ENCODE measurements around the gene ZNF778.

ZNF778 gene

GRCh38 chr16:89246903-89247733 lies 29.6 kb downstream of the ZNF778 start (continued):
- TF ChIP-seq, protein P1, sequence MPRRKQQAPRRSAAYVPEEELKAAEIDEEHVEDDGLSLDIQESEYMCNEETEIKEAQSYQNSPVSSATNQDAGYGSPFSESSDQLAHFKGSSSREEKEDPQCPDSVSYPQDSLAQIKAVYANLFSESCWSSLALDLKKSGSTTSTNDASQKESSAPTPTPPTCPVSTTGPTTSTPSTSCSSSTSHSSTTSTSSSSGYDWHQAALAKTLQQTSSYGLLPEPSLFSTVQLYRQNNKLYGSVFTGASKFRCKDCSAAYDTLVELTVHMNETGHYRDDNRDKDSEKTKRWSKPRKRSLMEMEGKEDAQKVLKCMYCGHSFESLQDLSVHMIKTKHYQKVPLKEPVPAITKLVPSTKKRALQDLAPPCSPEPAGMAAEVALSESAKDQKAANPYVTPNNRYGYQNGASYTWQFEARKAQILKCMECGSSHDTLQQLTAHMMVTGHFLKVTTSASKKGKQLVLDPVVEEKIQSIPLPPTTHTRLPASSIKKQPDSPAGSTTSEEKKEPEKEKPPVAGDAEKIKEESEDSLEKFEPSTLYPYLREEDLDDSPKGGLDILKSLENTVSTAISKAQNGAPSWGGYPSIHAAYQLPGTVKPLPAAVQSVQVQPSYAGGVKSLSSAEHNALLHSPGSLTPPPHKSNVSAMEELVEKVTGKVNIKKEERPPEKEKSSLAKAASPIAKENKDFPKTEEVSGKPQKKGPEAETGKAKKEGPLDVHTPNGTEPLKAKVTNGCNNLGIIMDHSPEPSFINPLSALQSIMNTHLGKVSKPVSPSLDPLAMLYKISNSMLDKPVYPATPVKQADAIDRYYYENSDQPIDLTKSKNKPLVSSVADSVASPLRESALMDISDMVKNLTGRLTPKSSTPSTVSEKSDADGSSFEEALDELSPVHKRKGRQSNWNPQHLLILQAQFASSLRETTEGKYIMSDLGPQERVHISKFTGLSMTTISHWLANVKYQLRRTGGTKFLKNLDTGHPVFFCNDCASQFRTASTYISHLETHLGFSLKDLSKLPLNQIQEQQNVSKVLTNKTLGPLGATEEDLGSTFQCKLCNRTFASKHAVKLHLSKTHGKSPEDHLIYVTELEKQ (tag by site-specific recombination; IDR thresholded peaks at IDR 0.05; ENCODE audit: borderline replicate concordance): no peak
- no peak for TF ChIP-seq YY1 (tag by site-specific recombination; IDR thresholded peaks at IDR 0.05)
- no peak for TF ChIP-seq ZNF621 (tag by site-specific recombination; IDR thresholded peaks at IDR 0.05)
- no peak for TF ChIP-seq HOXD13 (CRISPR knock-in tag; IDR thresholded peaks at IDR 0.05; ENCODE audit: borderline replicate concordance)
- TF ChIP-seq MEIS1 (CRISPR knock-in tag; IDR thresholded peaks at IDR 0.05; ENCODE audit: borderline replicate concordance): no peak
- TF ChIP-seq, protein P2, sequence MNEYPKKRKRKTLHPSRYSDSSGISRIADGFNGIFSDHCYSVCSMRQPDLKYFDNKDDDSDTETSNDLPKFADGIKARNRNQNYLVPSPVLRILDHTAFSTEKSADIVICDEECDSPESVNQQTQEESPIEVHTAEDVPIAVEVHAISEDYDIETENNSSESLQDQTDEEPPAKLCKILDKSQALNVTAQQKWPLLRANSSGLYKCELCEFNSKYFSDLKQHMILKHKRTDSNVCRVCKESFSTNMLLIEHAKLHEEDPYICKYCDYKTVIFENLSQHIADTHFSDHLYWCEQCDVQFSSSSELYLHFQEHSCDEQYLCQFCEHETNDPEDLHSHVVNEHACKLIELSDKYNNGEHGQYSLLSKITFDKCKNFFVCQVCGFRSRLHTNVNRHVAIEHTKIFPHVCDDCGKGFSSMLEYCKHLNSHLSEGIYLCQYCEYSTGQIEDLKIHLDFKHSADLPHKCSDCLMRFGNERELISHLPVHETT (tag by site-specific recombination; IDR thresholded peaks at IDR 0.05): no peak
- no peak for TF ChIP-seq ZNF530 (tag by site-specific recombination; IDR thresholded peaks at IDR 0.05; ENCODE audit: low read depth)
- TF ChIP-seq ZNF555 (tag by site-specific recombination; conservative IDR thresholded peaks at IDR 0.05): no peak
- no peak for TF ChIP-seq ZNF707 (tag by site-specific recombination; IDR thresholded peaks at IDR 0.05)
- TF ChIP-seq SETDB1 (IDR thresholded peaks at IDR 0.05; ENCODE audit: insufficient read length, low read length): no peak
- no peak for TF ChIP-seq ZBTB21 (tag by site-specific recombination; IDR thresholded peaks at IDR 0.05)
- TF ChIP-seq ZBTB8A (tag by site-specific recombination; IDR thresholded peaks at IDR 0.05): peak; percentile 23; the same call in 1 of the 2 replicates
- TF ChIP-seq, protein P3, sequence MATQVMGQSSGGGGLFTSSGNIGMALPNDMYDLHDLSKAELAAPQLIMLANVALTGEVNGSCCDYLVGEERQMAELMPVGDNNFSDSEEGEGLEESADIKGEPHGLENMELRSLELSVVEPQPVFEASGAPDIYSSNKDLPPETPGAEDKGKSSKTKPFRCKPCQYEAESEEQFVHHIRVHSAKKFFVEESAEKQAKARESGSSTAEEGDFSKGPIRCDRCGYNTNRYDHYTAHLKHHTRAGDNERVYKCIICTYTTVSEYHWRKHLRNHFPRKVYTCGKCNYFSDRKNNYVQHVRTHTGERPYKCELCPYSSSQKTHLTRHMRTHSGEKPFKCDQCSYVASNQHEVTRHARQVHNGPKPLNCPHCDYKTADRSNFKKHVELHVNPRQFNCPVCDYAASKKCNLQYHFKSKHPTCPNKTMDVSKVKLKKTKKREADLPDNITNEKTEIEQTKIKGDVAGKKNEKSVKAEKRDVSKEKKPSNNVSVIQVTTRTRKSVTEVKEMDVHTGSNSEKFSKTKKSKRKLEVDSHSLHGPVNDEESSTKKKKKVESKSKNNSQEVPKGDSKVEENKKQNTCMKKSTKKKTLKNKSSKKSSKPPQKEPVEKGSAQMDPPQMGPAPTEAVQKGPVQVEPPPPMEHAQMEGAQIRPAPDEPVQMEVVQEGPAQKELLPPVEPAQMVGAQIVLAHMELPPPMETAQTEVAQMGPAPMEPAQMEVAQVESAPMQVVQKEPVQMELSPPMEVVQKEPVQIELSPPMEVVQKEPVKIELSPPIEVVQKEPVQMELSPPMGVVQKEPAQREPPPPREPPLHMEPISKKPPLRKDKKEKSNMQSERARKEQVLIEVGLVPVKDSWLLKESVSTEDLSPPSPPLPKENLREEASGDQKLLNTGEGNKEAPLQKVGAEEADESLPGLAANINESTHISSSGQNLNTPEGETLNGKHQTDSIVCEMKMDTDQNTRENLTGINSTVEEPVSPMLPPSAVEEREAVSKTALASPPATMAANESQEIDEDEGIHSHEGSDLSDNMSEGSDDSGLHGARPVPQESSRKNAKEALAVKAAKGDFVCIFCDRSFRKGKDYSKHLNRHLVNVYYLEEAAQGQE (tag by site-specific recombination; IDR thresholded peaks at IDR 0.05): no peak
- TF ChIP-seq TCF7L2 (IDR thresholded peaks at IDR 0.05; ENCODE audit: borderline replicate concordance, low read depth, low read length): no peak
- TF ChIP-seq ZNF132 (tag by site-specific recombination; IDR thresholded peaks at IDR 0.05; ENCODE audit: borderline replicate concordance): no peak
- TF ChIP-seq ZFP37 (tag by site-specific recombination; IDR thresholded peaks at IDR 0.05): no peak
- TF ChIP-seq ZNF133 (tag by site-specific recombination; IDR thresholded peaks at IDR 0.05): no peak
- TF ChIP-seq MZF1 (tag by site-specific recombination; IDR thresholded peaks at IDR 0.05; ENCODE audit: borderline replicate concordance): no peak
- TF ChIP-seq ZNF548 (tag by site-specific recombination; IDR thresholded peaks at IDR 0.05): no peak
- no peak for TF ChIP-seq ZNF514 (tag by site-specific recombination; IDR thresholded peaks at IDR 0.05)
- TF ChIP-seq ZNF114 (tag by site-specific recombination; IDR thresholded peaks at IDR 0.05): no peak
- no peak; the same call in 1 of the 2 replicates for TF ChIP-seq KLF8 (tag by site-specific recombination; IDR thresholded peaks at IDR 0.05)
- no peak for TF ChIP-seq SCRT1 (tag by site-specific recombination; IDR thresholded peaks at IDR 0.05; ENCODE audit: borderline replicate concordance)
- no peak for TF ChIP-seq ZNF785 (tag by site-specific recombination; IDR thresholded peaks at IDR 0.05)
- TF ChIP-seq ZNF560 (tag by site-specific recombination; IDR thresholded peaks at IDR 0.05; ENCODE audit: borderline replicate concordance): no peak
- TF ChIP-seq KLF16 (tag by site-specific recombination; IDR thresholded peaks at IDR 0.05): no peak; the same call in 1 of the 2 replicates
- TF ChIP-seq ZNF274 (IDR thresholded peaks at IDR 0.05; ENCODE audit: low read length): no peak
- no peak for TF ChIP-seq ZNF274 (tag by site-specific recombination; IDR thresholded peaks at IDR 0.05; ENCODE audit: borderline replicate concordance)
- no peak for TF ChIP-seq HOXA7 (CRISPR knock-in tag; IDR thresholded peaks at IDR 0.05; ENCODE audit: borderline replicate concordance)
- TF ChIP-seq ZFHX2 (tag by site-specific recombination; conservative IDR thresholded peaks at IDR 0.05): no peak; the same call in none of the 2 replicates
- TF ChIP-seq ZNF777 (tag by site-specific recombination; IDR thresholded peaks at IDR 0.05; ENCODE audit: borderline replicate concordance): no peak; the same call in 1 of the 2 replicates
